ENCODE data around the gene KIZ.

Gene KIZ

GRCh38 chr20:21104466-21104761, 21.5 kb upstream of the KIZ start:
- DNase-seq (ENCODE audit: low read depth, low spot score): no peak
- ChIA-PET CTCF (no interaction called here), POLR2A (no interaction called here)
- no peak overlapping the region for H3K4me3 ChIP-seq (ENCODE audit: low read depth, low read length)
- no peak for TF ChIP-seq CTCF (IDR thresholded peaks at IDR 0.05; ENCODE audit: insufficient read depth, low read length, missing control alignments)

- TF ChIP-seq CTCF (IDR thresholded peaks at IDR 0.05; ENCODE audit: insufficient read depth, low read length, missing control alignments): no peak
- ChIA-PET CTCF (no interaction called here), POLR2A (no interaction called here)
- no peak overlapping the region for H3K4me3 ChIP-seq (ENCODE audit: low read depth, low read length)
- DNase-seq (ENCODE audit: low read depth, low spot score): no peak
Observed at GRCh38 chr20:21104921-21105320, 21.0 kb upstream of the KIZ start.

- DNase-seq (ENCODE audit: low read depth, low spot score): no peak
- POLR2A ChIA-PET: no interaction called here
- no peak overlapping the region for H3K4me3 ChIP-seq (ENCODE audit: low read depth, low read length)
- no peak for TF ChIP-seq CTCF (IDR thresholded peaks at IDR 0.05; ENCODE audit: insufficient read depth, low read length, missing control alignments)
- CTCF ChIA-PET: no interaction called here
Observed at GRCh38 chr20:21105429-21106170, 20.3 kb upstream of the KIZ start.

- H3K4me3 ChIP-seq (ENCODE audit: low read depth, low read length): no peak within 1 kb of the TSS
- CTCF ChIA-PET: no interaction called here
- POLR2A ChIA-PET: no interaction called here
- DNase-seq (ENCODE audit: low read depth, low spot score): no peak
- no peak for TF ChIP-seq CTCF (IDR thresholded peaks at IDR 0.05; ENCODE audit: insufficient read depth, low read length, missing control alignments)
Observed at GRCh38 chr20:21106171-21107017, 19.5 kb upstream of the KIZ start, which contains the start of gene LINC00237. TSS of gene LINC00237 (minus strand) at chr20:21106358.

- DNase-seq (ENCODE audit: low read depth, low spot score): no peak
- no peak overlapping the region for H3K4me3 ChIP-seq (ENCODE audit: low read depth, low read length)
- CTCF ChIA-PET: no interaction called here
Observed at GRCh38 chr20:21109144-21109543, 16.7 kb upstream of the KIZ start.

More at GRCh38 chr20:21109144-21109543, 16.7 kb upstream of the KIZ start:
- TF ChIP-seq CTCF (IDR thresholded peaks at IDR 0.05; ENCODE audit: insufficient read depth, low read length, missing control alignments): no peak
- POLR2A ChIA-PET: no interaction called here
